ENCODE results near the gene OR4F15.
"Not testable (repeated sequence)": the region's sequence is repeated elsewhere in the genome, so short reads cannot be mapped to it uniquely, and the experiment has no call there.

Gene OR4F15

GRCh38 chr15:101781928-101782327 lies 30.1 kb upstream of the OR4F15 start:
- TF ChIP-seq CTCF (conservative IDR thresholded peaks at IDR 0.05; ENCODE audit: low read depth, low read length): no peak
- DNase-seq (ENCODE audit: low read depth): no peak
- no peak overlapping the region for H3K4me3 ChIP-seq (ENCODE audit: low read length)

GRCh38 chr15:101784644-101785043 lies 27.4 kb upstream of the OR4F15 start:
- no peak for DNase-seq (ENCODE audit: low read depth)
- H3K4me3 ChIP-seq (ENCODE audit: low read length): no peak overlapping the region
- no peak for TF ChIP-seq CTCF (conservative IDR thresholded peaks at IDR 0.05; ENCODE audit: low read depth, low read length)

- not testable (repeated sequence) for H3K4me3 ChIP-seq (ENCODE audit: low read length)
These were observed 25.6 kb upstream of the OR4F15 start for GRCh38 chr15:101786422-101786821.

GRCh38 chr15:101788001-101788400 lies 24.0 kb upstream of the OR4F15 start:
- H3K4me3 ChIP-seq (ENCODE audit: low read length); DNase-seq (ENCODE audit: low read depth): not testable (repeated sequence)

More at GRCh38 chr15:101786422-101786821, 25.6 kb upstream of the OR4F15 start:
- DNase-seq (ENCODE audit: low read depth): not testable (repeated sequence)

- not testable (repeated sequence) for DNase-seq (ENCODE audit: low read depth); H3K4me3 ChIP-seq (ENCODE audit: low read length)
These were observed 23.3 kb upstream of the OR4F15 start for GRCh38 chr15:101788503-101789269.

GRCh38 chr15:101790748-101791147 lies 21.3 kb upstream of the OR4F15 start:
- DNase-seq (ENCODE audit: low read depth); H3K4me3 ChIP-seq (ENCODE audit: low read length): not testable (repeated sequence)

- not testable (repeated sequence) for H3K4me3 ChIP-seq (ENCODE audit: low read length); DNase-seq (ENCODE audit: low read depth)
These were observed 18.0 kb upstream of the OR4F15 start for GRCh38 chr15:101793981-101794380.

GRCh38 chr15:101795455-101795854 lies 16.5 kb upstream of the OR4F15 start:
- H3K4me3 ChIP-seq (ENCODE audit: low read length): no peak overlapping the region
- DNase-seq (ENCODE audit: low read depth): no peak
- TF ChIP-seq CTCF (conservative IDR thresholded peaks at IDR 0.05; ENCODE audit: low read depth, low read length): no peak

GRCh38 chr15:101799665-101800064 lies 12.3 kb upstream of the OR4F15 start:
- no peak overlapping the region for H3K4me3 ChIP-seq (ENCODE audit: low read length)
- DNase-seq (ENCODE audit: low read depth): no peak
- no peak for TF ChIP-seq CTCF (conservative IDR thresholded peaks at IDR 0.05; ENCODE audit: low read depth, low read length)

- no peak for DNase-seq (ENCODE audit: low read depth)
- H3K4me3 ChIP-seq (ENCODE audit: low read length): no peak overlapping the region
- no peak for TF ChIP-seq CTCF (conservative IDR thresholded peaks at IDR 0.05; ENCODE audit: low read depth, low read length)
These were observed 11.0 kb upstream of the OR4F15 start for GRCh38 chr15:101801048-101801447.
